Germinal center (tissue), 1 donor: Measurements from ENCODE around the gene DCLK3.

Experiments
- DNase-seq: peaks from one replicate; pipeline ENCODE4 v3.0.0; 2012; ENCODE audit warnings: mixed read lengths, low spot score

DCLK3 gene

DNA sequence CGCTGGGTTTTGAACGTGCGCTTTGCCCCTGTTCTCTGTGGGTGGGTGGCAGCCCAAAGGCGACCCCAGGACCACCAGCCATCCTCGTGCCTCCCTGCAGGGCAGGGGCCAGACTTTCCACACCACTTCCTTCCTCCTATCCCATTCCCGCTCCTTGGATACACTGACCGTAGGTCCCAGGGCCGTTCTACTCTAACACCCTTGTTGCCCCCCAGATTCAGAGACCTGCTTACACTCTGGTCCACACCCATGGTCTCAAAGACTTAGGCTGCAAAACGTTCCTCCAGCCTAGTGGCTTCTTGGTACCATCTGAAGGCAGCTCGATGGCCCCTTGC lies 318 bp upstream of the DCLK3 start:
- no peak for DNase-seq

DNA sequence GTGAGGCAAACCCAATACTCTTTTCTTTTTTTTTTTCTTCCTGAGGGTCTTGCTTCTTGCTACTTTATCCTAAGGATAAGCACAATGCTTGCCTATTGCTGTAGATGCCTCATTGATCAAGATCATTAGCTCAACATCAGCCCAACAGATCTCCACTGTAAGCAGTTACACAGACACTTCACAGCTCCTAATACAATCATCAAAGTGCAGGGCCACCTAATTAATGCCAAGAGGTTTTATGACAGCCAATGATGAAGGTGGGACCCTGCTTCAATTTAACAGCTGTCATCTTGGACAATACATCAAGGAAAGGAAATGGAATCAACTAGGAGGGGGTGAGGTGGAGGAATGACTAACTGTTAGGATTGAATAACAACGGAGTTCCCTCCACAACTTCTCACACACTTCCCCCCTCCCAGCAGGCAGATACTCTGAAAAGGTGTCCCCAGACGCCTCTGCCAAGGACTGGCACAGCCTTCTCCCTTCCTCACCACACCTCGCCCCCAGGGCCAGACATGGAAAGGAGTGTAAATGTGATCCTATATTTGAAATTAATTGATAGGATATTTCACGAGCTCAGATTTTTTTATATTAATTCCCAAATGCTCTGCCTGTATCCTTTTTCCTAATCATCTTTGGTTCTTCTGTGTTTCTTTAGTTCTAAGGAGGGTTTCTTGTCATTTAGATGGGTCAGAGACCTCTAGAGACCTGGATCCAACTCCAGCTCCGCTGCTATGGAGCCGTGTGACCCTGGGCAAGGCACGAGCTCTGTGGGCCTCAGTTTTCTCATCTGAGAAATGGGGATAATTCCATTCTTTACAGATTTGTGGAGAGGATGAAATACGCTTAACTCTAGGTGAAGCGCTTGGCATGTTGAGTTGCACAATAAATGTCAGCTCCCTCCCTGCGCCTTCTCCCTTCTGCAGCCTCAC lies 1.2 kb downstream of the DCLK3 start:
- DNase-seq = no peak

DNA sequence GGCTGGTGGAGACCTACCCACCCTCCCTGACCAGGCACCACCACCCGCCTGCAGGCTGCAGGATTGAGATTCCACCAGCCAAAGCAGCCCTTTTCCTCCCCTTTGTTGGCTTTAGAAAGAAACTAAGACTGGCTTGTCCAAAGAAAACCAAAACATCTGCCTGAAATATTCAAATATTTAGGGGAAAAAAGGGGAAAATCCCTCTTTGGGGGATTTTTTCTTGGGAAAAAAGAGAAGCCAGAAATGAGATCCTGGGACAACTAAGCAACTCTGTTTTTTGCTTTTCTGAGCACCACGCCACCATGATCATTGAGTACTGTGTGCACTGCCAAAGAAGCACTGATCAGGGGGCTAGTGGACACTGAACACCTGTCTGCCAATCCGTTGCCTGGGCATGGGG lies 2.6 kb downstream of the DCLK3 start:
- no peak for DNase-seq

DNA sequence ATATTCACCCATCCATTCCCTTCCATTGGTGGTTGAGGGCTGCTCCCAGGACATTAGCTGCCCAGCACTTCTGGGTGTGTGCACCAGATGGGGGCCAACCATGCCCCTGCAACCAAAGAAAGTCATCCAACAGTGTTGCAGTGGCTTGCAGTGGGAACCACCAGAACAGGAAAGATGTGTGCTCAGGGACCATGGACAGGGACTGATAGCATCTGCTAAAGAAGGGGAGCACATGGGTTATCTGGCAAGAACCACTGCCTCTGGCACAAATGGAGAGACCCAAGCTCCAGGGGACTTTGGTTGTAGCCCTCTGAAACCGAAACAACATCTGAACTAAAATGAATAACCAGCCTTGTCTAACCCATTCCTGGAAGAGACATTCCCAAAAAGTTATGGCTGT lies 8.1 kb downstream of the DCLK3 start:
- no peak for DNase-seq

DNA sequence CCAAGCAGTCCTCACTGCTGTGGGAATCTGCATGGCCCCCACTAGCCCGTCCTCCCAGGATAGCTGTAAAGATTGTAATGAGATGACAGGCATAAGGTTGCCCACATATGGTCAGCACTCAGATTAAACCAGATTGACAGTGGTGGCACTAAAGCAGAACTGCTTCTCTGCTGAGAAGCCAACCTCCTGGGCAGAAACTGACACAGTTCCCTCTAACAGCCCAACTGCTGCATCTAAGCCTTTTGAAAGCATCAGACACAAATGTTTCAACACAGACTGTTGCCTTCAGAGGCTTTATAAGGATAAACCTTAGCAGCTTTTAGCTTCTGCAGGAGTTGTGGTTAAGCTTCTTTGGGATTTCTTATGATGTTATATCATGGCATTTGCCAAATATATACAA lies 13.0 kb downstream of the DCLK3 start:
- DNase-seq = no peak

DNA sequence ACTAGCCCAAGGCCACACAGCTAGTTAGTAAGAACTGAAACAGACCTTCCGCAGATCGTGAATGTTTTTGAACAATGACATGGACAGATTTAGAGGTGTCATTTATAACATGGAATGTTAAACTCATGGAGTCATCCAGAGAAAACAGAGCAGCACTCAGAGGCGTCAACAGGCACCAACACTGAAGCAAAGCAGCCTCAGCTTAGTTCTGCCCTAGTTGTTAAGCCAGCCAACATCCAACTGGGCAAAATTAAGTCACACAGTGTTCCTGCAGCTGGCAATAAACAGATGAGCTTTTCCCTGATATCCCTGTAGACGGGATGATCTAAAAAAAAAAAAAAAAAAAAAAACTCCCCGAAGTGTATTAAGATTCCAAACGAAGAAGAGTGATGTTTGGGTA lies 13.6 kb downstream of the DCLK3 start:
- no peak for DNase-seq

DNA sequence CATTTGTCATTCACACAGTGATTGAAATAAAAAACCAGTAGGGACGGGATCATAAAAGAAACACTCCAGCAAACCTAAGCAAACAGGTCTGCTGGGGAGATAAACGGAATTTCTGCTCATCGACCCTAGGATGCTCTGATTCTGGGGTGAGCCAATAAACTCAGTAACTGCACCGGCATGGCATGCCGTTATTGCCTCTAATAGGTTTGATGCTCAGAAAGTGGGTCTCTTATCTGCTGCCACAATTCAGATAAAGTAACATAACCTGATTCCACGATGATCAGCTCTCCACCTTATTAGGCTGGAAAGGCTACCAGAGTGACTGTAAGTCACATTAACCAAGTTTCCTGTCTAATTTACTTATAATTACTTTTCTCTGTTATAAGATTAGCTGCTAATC lies 19.6 kb downstream of the DCLK3 start:
- DNase-seq = no peak

DNA sequence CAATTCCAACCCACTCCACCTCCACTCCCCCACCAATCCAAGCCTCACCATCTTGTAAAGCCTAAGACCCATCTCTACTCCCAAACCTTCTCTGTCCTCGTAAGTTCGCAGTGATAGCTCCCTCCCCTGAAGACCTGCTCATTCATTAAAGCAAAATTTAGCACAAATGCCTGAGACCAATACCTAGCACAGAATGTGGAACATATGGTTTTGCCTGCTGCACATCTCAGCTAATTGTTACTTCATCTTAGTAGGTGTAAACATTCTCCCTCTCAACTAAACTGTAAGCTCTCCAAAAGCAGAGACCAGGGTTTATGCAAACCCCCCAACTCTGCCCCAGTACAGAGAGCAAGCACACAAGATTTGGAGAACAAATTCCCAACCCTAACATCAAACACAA lies 20.5 kb downstream of the DCLK3 start:
- no peak for DNase-seq

DNA sequence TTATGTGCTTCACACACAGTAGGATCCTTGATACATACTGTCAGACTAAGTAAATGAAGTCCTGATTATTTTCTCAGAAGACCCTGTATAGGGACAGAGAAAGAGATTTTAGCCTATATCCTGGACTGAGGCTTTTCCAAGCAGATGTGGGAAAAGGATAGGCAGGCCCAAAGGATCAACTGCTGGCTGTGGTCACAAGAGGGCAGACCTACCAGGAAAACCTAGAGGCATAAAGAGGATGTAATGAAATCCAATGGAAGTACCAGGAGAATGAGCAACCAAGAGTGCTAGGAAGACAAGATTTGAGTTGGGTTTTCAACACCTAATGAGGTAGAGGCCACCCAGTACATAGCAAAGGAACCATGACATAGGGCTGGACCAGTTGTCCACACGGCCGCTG lies 23.1 kb downstream of the DCLK3 start:
- DNase-seq = no peak

DNA sequence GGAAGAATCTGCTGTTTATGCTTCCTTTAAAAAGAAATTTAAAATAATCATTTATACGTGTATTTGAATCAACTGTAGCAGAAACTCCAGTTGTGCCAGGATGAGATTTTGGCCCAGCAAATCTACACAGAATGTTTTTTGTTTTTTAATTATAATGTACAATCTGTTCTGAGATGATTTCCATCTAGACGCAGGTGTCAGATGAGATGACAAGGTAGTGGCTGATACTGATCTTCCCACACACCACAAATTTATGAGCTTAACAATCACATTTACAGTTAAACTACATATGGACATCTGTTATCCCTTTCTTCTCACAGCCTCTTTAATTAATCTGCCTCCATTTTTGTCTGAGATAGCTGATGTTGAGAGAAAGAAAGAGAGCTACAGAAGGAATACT lies 23.6 kb downstream of the DCLK3 start:
- DNase-seq = no peak

DNA sequence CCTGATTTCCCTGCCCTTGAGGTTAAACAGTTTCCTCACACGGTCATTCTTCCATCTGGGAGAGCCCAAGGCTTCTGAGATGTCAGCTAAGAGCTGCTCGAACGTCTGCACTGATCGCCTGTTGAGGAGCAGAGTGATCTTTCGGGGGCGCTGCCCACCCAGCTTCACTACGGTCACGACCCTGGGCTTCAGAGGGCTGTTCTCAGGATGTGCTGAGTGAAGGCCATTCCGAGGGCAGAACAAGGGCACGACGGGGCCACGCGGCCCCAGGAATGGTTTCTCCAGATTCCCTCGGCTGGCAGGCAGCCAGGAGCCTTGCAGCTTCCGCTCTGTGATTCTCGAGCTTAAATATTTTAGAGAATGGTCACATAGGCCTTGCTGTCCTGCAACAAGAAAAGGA lies 25.7 kb downstream of the DCLK3 start:
- DNase-seq = no peak

DNA sequence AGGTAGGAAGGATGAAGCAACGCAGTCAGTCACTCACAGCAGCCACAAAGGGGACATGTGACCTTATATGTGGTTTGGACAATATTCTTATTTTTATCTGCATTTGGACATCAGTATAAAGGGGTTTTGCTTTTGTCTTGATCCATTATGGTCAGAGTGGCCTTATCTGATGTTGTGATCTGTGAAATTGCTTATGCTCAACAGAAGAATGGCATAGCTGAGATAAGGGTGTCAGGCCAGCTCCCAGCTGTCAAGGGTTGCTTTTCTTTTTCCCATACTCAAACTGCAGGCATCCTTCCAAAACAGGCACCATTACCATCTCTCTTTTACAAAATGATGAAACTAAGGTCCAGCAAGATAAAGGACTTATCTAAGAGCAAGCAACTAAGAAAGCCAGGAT lies 28.1 kb downstream of the DCLK3 start:
- no peak for DNase-seq

DNA sequence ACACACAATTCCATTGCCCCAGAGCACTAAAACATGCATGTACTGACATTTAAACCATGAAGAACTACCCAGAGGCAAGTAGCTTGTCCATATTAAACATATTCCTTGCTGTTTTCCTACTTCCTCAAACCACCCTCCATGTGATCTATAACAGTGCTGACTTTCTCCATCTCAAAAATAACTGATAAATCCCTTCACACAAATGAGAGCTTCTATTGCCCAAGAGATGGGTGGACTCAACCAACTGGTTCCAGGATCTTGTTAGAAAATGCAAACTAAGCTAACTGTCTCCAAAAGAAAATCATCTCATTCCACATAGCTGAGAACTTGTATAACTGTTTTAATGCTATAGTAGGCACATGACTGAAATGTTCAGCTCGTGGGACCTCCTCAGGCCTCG lies 29.6 kb downstream of the DCLK3 start:
- no peak for DNase-seq

DNA sequence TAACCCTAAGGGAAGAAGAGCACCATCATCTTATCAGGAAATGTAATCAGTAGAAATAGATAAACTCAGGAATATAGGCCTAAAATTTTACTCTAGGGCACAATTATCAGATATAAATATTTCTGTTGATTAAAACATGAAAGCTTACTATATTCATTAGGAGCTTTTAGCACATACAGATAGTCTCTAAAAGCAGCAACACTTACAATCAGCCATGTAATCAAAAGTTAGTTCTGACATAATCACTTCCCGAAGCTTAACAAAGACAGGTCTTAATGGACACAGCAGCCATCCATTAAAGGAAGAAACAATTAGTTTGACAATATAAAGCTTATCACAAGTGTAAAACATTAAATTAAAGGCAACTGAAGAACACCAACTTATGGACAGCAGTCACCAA lies 30.6 kb downstream of the DCLK3 start:
- no peak for DNase-seq

DNA sequence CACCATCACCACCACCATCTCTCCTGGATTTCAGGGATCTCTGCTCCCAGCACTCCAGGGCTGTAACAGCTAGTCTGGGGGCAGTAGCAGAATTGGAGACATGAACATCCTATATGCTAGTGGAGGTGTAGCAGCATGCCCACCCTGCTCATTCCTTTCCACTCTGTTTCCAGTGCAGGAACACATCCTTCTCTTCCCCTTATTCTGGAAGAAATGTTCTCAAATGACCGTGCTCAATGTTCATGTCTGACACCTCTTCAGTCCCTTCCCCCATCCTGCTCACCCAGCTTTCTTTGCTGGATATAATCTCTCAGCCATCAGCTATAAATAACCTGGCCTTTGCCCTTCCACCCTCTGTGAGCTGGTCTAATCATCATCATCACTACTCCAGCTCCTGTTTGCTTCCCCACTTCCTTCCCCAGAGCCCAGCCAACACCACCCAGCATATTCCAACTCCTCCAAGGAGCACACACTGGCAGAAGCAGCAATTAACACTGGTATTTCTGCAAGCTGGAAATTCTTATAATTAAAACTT lies 31.1 kb downstream of the DCLK3 start:
- no peak for DNase-seq

DNA sequence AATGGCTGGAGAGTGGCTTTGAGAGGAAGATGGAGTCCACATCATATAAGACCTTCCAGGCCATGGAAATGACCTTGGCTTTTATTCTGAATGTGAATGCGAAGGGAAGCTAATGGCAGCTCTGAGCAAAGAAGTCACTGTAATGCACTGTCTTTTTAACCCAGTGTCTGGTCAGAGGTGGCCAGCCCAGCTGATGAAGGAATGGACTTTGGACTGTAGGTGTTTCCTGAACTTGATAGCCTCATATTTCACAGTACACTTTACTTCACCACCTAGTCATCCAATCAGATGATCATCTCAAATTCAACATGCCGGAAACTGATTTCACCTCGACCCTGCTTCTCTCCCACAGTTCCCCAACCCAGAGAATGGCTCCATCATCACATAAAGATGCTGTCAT lies 33.4 kb downstream of the DCLK3 start:
- DNase-seq = no peak

DNA sequence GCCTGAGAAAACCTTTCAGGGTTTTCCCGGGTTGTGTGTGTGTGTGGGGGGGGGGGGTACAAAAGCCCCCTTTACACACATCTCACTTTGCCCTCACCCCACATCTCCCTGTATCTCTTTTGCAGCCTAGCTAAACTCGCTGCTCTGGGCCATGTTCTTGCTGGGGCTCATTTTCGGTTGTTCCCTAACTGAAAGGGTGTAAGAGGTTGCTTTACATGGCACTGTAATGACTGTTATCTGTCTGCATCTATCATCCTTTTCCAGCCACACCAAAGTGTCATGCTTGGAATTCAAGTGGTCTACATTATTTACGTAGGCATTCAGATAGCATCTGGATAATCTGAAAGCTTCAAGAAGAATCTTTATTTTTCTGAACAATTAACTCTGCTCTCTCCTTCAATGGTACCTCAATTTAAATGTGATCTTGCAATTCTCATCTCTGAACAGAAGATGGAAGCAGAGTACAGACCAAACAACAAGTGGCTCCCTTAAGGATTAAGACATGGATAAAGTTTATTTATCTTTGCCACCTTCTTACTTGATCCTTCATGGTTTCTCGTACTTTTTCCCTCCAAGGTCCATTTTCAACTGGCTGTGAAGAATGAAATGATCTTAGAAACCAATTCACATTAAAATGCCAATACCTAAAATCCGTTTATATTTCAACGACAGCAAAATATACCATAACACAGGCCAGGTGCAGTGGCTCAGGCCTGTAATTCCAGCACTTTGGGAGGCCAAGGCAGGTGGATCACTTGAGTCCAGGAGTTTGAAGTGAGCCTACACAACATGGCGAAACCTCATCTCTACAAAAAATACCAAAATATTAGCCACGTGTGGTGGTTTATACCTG lies 34.9 kb downstream of the DCLK3 start:
- DNase-seq = peak; percentile 23

DNA sequence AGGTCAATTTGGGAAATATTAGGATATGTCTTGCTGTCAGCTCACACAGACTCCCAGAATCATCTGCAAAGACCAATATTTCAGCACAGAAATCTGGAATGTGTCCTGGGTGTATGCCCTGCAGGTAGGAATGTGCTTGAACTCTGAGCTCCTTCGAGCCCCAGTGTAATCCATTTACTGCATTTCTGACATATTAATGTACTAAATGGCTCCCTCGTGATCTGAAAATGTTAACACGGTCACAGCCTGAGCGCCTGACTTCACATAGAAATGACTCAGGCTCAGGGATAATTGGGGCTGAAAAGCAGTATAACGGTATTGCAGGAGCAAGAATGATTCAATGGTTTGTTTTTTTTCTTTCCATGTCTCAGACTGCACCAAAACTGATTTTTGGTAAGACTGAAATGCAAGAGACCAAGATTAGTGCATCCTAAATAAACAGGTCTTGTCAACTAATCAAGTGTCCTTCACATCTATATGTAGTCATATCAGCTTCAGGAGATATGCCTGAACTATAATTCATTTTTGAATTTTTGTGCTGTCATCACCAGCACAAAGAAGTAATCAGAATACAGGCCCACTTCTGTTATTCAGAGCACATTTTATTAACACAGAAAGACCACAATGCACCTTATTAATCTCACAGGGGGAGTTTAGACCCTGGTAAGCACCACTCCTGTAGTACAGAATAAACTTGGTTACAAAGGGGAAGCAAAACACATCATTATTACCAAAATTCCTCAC lies 49.8 kb downstream of the DCLK3 start:
- DNase-seq = no peak

DNA sequence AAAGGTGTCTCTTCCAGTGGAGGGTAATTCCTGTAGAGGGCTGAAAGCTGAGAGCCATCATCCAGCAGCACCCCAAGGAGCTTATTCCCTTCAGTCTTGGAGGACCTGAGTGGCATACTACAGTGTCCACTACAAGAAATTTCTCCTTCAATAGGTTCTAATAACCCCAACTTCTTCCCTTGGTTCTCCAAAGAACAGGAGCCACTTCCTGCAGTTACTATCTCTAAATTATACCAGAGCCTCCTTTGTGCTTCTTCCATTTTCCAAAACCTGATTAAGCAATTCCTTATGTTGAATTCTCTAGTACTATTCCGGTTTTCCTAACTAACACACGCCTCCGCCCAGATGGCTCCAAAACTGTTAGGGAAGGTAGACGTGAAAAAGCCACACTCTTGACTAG lies 50.4 kb downstream of the DCLK3 start:
- DNase-seq = no peak

DNA sequence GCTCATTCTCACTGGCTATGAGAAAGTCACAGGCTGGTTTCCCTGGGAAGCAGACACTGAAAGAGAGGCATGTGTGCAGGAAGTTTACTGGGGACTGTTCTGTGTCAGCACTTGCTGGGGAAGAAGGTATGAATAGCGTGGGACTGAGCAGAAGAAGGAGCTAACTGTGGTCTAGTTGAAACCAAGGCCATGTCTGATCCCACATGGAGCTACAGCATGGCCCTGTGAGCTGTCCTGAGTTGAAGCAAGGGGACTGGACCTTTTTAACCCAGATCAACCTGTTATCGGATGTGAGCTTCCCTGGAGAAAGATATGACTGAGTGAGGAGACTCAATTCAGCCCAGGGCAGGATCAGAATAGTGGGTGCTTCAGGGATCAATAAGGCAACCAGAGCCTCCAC lies 53.7 kb downstream of the DCLK3 start:
- no peak for DNase-seq

DNA sequence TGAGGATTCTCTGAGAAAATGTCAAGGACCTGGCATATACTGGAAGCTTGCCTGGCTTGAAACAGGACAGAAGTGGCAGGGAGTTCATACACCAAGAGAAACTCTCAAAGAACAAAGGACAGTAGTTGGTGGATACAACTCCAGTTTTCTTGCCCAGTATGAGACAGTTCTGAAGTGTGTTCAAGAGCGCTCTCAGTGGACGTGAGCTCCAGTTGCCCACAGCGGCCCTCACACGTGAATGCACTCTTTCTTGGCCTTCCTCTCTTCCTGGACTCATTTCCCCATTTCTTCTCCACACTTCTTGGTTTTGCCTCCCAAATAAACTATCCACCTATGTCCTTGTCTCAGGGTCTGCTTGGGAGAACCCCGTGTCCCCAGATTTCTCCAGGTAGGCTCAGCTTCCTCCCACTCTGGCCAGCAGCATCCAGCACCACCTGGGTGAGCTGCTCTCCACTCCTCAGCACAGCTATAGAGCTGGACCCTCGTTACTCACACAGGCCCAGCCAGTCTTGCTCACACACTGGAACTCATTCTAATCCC lies 54.5 kb downstream of the DCLK3 start:
- DNase-seq = no peak

DNA sequence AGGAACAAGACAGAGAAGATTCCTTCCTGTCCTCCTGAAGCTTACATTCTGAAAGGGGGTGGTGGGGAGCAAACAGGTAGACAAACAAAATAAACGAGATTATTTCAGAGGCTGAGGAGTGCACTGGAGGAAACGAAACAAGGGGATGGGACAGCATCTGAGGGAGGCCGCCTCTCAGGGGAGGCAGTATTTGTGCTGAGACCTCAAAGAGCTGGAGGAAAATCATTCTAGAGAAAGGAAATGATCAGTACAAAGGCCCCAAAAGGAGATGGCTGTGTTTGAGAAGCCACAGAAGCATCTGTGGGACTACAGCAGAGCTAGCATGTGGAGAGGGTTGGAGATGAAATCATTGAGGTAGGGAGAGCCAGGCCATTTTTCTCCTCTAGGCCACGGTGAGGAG lies 55.1 kb downstream of the DCLK3 start:
- DNase-seq = no peak
